Neural cell (in vitro differentiated cells): ENCODE results near the gene SLC22A23.

ENCODE experiments used
- EP300 ChIP-seq: fragments of 450-650 bp; conservative IDR thresholded peaks from 2 replicates; pipeline ENCODE4 v1.6.1; 2014; ENCODE audit warnings: antibody characterized with exemption, mild to moderate bottlenecking, moderate library complexity; ENCODE audit not compliant: poor library complexity, severe bottlenecking
- EZH2 ChIP-seq: fragments of 200-600, 300-800 bp; shearing (Covaris generic), sonication (generic); IDR thresholded peaks from 2 replicates; pipeline ENCODE4 v1.6.1; 2014; ENCODE audit warnings: antibody characterized with exemption, low read length, borderline replicate concordance, mild to moderate bottlenecking; ENCODE audit not compliant: insufficient read depth, poor library complexity, severe bottlenecking
- POLR2AphosphoS5 ChIP-seq: IDR thresholded peaks from 2 replicates; pipeline ENCODE4 v1.6.1; 2012
- TAF1 ChIP-seq: IDR thresholded peaks from 2 replicates; pipeline ENCODE4 v1.6.1; 2012; ENCODE audit warnings: low read depth
- TF ChIP-seq, protein P1 (sequence below): fragments of 450-650 bp; IDR thresholded peaks from 2 replicates; pipeline ENCODE4 v1.5.1; 2014; ENCODE audit warnings: antibody characterized with exemption, mild to moderate bottlenecking, moderate library complexity; ENCODE audit not compliant: poor library complexity, severe bottlenecking

DNA sequence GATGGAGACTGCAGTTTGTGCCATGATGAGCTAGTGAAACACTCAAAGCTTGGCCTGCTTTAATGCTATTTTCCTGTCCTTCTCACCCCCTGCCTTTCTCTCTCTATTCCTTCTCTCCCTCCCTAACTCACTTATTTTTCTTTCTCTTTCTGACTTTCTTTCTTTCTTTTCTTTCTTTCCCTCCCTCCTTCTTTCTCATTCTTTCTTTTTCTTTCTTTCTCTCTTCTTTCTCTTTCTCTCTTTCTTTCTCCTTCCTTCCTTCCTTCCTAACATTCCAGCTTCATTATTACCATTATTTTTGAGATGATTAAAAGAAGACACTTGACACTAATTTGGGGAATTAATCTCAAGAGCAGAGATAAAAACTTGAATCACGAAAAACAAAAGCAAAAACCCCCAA lies 39.5 kb upstream of the SLC22A23 start:
- TF ChIP-seq, protein P1, sequence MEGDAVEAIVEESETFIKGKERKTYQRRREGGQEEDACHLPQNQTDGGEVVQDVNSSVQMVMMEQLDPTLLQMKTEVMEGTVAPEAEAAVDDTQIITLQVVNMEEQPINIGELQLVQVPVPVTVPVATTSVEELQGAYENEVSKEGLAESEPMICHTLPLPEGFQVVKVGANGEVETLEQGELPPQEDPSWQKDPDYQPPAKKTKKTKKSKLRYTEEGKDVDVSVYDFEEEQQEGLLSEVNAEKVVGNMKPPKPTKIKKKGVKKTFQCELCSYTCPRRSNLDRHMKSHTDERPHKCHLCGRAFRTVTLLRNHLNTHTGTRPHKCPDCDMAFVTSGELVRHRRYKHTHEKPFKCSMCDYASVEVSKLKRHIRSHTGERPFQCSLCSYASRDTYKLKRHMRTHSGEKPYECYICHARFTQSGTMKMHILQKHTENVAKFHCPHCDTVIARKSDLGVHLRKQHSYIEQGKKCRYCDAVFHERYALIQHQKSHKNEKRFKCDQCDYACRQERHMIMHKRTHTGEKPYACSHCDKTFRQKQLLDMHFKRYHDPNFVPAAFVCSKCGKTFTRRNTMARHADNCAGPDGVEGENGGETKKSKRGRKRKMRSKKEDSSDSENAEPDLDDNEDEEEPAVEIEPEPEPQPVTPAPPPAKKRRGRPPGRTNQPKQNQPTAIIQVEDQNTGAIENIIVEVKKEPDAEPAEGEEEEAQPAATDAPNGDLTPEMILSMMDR: no peak
- TF ChIP-seq POLR2AphosphoS5 (no peak), EZH2 (no peak), TAF1 (no peak), EP300 (no peak)
